Measurements from ENCODE around the gene TRIM62. TPM values are rescaled to one million over a fixed set of nuclear protein-coding genes. Genes with fewer than 3 reads are reported as not detected.

TRIM62 gene
- total and polyA plus RNA-seq, 3 donors from 2014 or later: 6.0 to 8.8 (median 6.2) TPM

GRCh38 chr1:33098371-33098770, 83.5 kb downstream of the TRIM62 start:
- Histone ChIP-seq H3K4me1 (no peaks in the 10 kb centered on the region), H3K4me3 (no peak overlapping the region), H3K27me3 (no peaks in the 10 kb centered on the region), H3K27ac (no peak overlapping the region), H3K9me3 (no peaks in the 10 kb centered on the region), H3K36me3 (ENCODE audit: low read depth, missing control alignments) (no peaks in the 10 kb centered on the region)
- DNase-seq: no peak
- TF ChIP-seq CTCF (IDR thresholded peaks at IDR 0.05) (no peak), POLR2A (IDR thresholded peaks at IDR 0.05) (no peak)
- intact Hi-C loops (cut with DNase I; ENCODE audit: low total_unique reads): no loop called here

- intact Hi-C loops (cut with DNase I; ENCODE audit: low total_unique reads): no loop called here
- no peaks in the 10 kb centered on the region for H3K9me3 ChIP-seq
- H3K36me3 ChIP-seq (ENCODE audit: low read depth, missing control alignments): no peaks in the 10 kb centered on the region
- no peaks in the 10 kb centered on the region for H3K27me3 ChIP-seq
- H3K4me1 ChIP-seq: no peaks in the 10 kb centered on the region
- TF ChIP-seq POLR2A (IDR thresholded peaks at IDR 0.05) (no peak), CTCF (IDR thresholded peaks at IDR 0.05) (no peak)
- 97 to 98% methylated on average over 4 of the region's 4 CpGs for WGBS, 2 donors
- DNase-seq: no peak
- no peak overlapping the region for H3K27ac ChIP-seq
- H3K4me3 ChIP-seq: no peak overlapping the region
Measured at GRCh38 chr1:33097762-33098161, 84.1 kb downstream of the TRIM62 start.

GRCh38 chr1:33097137-33097611, 84.7 kb downstream of the TRIM62 start:
- no peak overlapping the region for H3K4me3 ChIP-seq
- intact Hi-C loops (cut with DNase I; ENCODE audit: low total_unique reads): no loop called here
- no peak overlapping the region for H3K27ac ChIP-seq
- H3K36me3 ChIP-seq (ENCODE audit: low read depth, missing control alignments): no peaks in the 10 kb centered on the region
- H3K27me3 ChIP-seq: no peaks in the 10 kb centered on the region
- 97 to 98% methylated on average over 2 to 3 of the region's 3 CpGs for whole genome bisulfite sequencing, 2 donors
- TF ChIP-seq CTCF (IDR thresholded peaks at IDR 0.05): no peak
- no peak for TF ChIP-seq POLR2A (IDR thresholded peaks at IDR 0.05)
- no peaks in the 10 kb centered on the region for H3K4me1 ChIP-seq
- H3K9me3 ChIP-seq: no peaks in the 10 kb centered on the region
- DNase-seq: no peak

- H3K4me3 ChIP-seq: no peak overlapping the region
- 46 to 50% methylated on average over 7 of the region's 7 CpGs for WGBS, 2 donors
- DNase-seq: no peak
- H3K27ac ChIP-seq: no peak overlapping the region
- H3K36me3 ChIP-seq (ENCODE audit: low read depth, missing control alignments): no peaks in the 10 kb centered on the region
- TF ChIP-seq POLR2A (IDR thresholded peaks at IDR 0.05) (no peak), CTCF (IDR thresholded peaks at IDR 0.05) (no peak)
- H3K9me3 ChIP-seq: no peaks in the 10 kb centered on the region
- no peaks in the 10 kb centered on the region for H3K4me1 ChIP-seq
- intact Hi-C loops (cut with DNase I; ENCODE audit: low total_unique reads): no loop called here
- no peaks in the 10 kb centered on the region for H3K27me3 ChIP-seq
Measured at GRCh38 chr1:33096363-33097005, 85.4 kb downstream of the TRIM62 start.

Other genes starting within 250 kb of the TRIM62 start
- 100 to 1,000 TPM; 140 to 141 TPM for gene RNF19B, start 217.2 kb downstream of the TRIM62 start, total RNA-seq
- 225 TPM for gene RNF19B, start 217.2 kb downstream of the TRIM62 start, polyA plus RNA-seq (ENCODE audit: insufficient read depth, low read depth, low replicate concordance)
- 100 to 1,000 TPM; 181 to 219 TPM for gene AK2, start 145.2 kb downstream of the TRIM62 start, total RNA-seq
- 144 TPM for gene AK2, start 145.2 kb downstream of the TRIM62 start, polyA plus RNA-seq (ENCODE audit: insufficient read depth, low read depth, low replicate concordance)
- gene AZIN2, start 100.9 kb downstream of the TRIM62 start, total RNA-seq: 10 to 100 TPM; 38.2 to 68.7 TPM
- gene AZIN2, start 100.9 kb downstream of the TRIM62 start, polyA plus RNA-seq (ENCODE audit: insufficient read depth, low read depth, low replicate concordance): 56.9 TPM
- gene ZNF362, start 74.4 kb upstream of the TRIM62 start, total RNA-seq: 10 to 100 TPM; 26.6 to 28.6 TPM
- gene ZNF362, start 74.4 kb upstream of the TRIM62 start, polyA plus RNA-seq (ENCODE audit: insufficient read depth, low read depth, low replicate concordance): 16.3 TPM
- 1 to 10 TPM in 1 of 2 donors, under 1 TPM in 1; 0.87 to 1.7 TPM for gene A3GALT2, start 139.1 kb upstream of the TRIM62 start, total RNA-seq
- gene A3GALT2, start 139.1 kb upstream of the TRIM62 start, polyA plus RNA-seq (ENCODE audit: insufficient read depth, low read depth, low replicate concordance): not detected
- 100 to 1,000 TPM; 121 to 130 TPM for gene PHC2, start 249.1 kb upstream of the TRIM62 start, total RNA-seq
- gene PHC2, start 249.1 kb upstream of the TRIM62 start, polyA plus RNA-seq (ENCODE audit: insufficient read depth, low read depth, low replicate concordance): 178 TPM

All from testis (tissue), 3 donors.